MM.1S (cell line): Measurements from ENCODE around the gene ANKRD10.

Source experiments
- CTCF ChIP-seq: fragments of 300-600 bp; sonication (generic); IDR thresholded peaks from 2 replicates; pipeline ENCODE4 v1.5.1; 2016; ENCODE audit warnings: antibody characterized with exemption, low read length, mixed read lengths
- EZH2phosphoT487 ChIP-seq: fragments of 300-600 bp; sonication (generic); IDR thresholded peaks from 2 replicates; pipeline ENCODE4 v1.6.1; 2018; ENCODE audit warnings: antibody characterized with exemption, low read length

GRCh38 chr13:110886870-110887596 lies 27.8 kb downstream of the ANKRD10 start:
- TF ChIP-seq CTCF (no peak), EZH2phosphoT487 (no peak)
